ENCODE data around the gene SPATA21. TPM values are rescaled to one million over a fixed set of nuclear protein-coding genes. Genes with fewer than 3 reads are reported as not detected.

The SPATA21 gene
- total RNA-seq, 3 donors from 2014 or later (not counting 1 experiment from before 2014, with no cell fraction given) = 0.35 to 0.55 (median 0.36) TPM

GRCh38 chr1:16474166-16474800 is 37.1 kb upstream of the SPATA21 start:
- Mint-ChIP-seq H3K9me3 (no peaks in the 10 kb centered on the region), H3K36me3 (peaks cover 17% of the 10 kb centered on the region)

GRCh38 chr1:16468558-16468957 is 31.3 kb upstream of the SPATA21 start:
- H3K4me1 ChIP-seq (ENCODE audit: control insufficient read depth, insufficient read depth, low read length) = no peaks in the 10 kb centered on the region
- no peak overlapping the region for H3K4me3 ChIP-seq (ENCODE audit: low read length)
- Mint-ChIP-seq H3K27ac (no peak overlapping the region), H3K27me3 (ENCODE audit: low read depth in 2 of 2) (no peaks in the 10 kb centered on the region), H3K4me1 (peaks cover 0 to 7% of the 10 kb centered on the region in 2 donors), H3K4me3 (no peak overlapping the region), H3K36me3 (peaks cover 12% of the 10 kb centered on the region), H3K9me3 (no peaks in the 10 kb centered on the region)
- H3K27ac ChIP-seq (ENCODE audit: low read length) = no peak overlapping the region
- 85% methylated on average over 3 of the region's 3 CpGs for WGBS (ENCODE audit: insufficient coverage)
- TF ChIP-seq CTCF (IDR thresholded peaks at IDR 0.05) = no peak
- peaks cover 12% of the 10 kb centered on the region for H3K36me3 ChIP-seq (ENCODE audit: control insufficient read depth, insufficient read depth, low read length)
- intact Hi-C loops (cut with micrococcal nuclease) = no loop called here
- no peak for ATAC-seq
- H3K27me3 ChIP-seq (ENCODE audit: control insufficient read depth, insufficient read depth, low read length) = no peaks in the 10 kb centered on the region
- no peaks in the 10 kb centered on the region for H3K9me3 ChIP-seq (ENCODE audit: control insufficient read depth, insufficient read depth, low read length)
- DNase-seq = no peak

More at GRCh38 chr1:16474166-16474800, 37.1 kb upstream of the SPATA21 start:
- no peak for TF ChIP-seq CTCF (IDR thresholded peaks at IDR 0.05)
- no peak overlapping the region for H3K4me3 Mint-ChIP-seq
- Histone ChIP-seq H3K4me3 (ENCODE audit: low read length) (no peak overlapping the region), H3K4me1 (ENCODE audit: control insufficient read depth, insufficient read depth, low read length) (no peaks in the 10 kb centered on the region), H3K9me3 (ENCODE audit: control insufficient read depth, insufficient read depth, low read length) (no peaks in the 10 kb centered on the region), H3K36me3 (ENCODE audit: control insufficient read depth, insufficient read depth, low read length) (peaks cover 38% of the 10 kb centered on the region), H3K27ac (ENCODE audit: low read length) (no peak overlapping the region), H3K27me3 (ENCODE audit: control insufficient read depth, insufficient read depth, low read length) (no peaks in the 10 kb centered on the region)
- WGBS (ENCODE audit: insufficient coverage) = 98% methylated on average over 28 of the region's 28 CpGs
- no peak for DNase-seq
- ATAC-seq = no peak
- H3K27me3 Mint-ChIP-seq (ENCODE audit: low read depth in 2 of 2) = no peaks in the 10 kb centered on the region
- no peak overlapping the region for H3K27ac Mint-ChIP-seq
- peaks cover 0 to 8% of the 10 kb centered on the region in 2 donors for H3K4me1 Mint-ChIP-seq
- intact Hi-C loops (cut with micrococcal nuclease) = no loop called here

- DNase-seq (no peak), ATAC-seq (no peak)
- H3K36me3 Mint-ChIP-seq = no peaks in the 10 kb centered on the region
- no peak overlapping the region for H3K27ac ChIP-seq (ENCODE audit: low read length)
- no peaks in the 10 kb centered on the region for H3K27me3 Mint-ChIP-seq (ENCODE audit: low read depth in 2 of 2)
- no peak overlapping the region for H3K4me3 ChIP-seq (ENCODE audit: low read length)
- WGBS (ENCODE audit: insufficient coverage) = 96% methylated on average over 21 of the region's 21 CpGs
- H3K4me3 Mint-ChIP-seq = no peak overlapping the region
- H3K4me1 ChIP-seq (ENCODE audit: control insufficient read depth, insufficient read depth, low read length) = no peaks in the 10 kb centered on the region
- no peaks in the 10 kb centered on the region for H3K9me3 ChIP-seq (ENCODE audit: control insufficient read depth, insufficient read depth, low read length)
- H3K27me3 ChIP-seq (ENCODE audit: control insufficient read depth, insufficient read depth, low read length) = no peaks in the 10 kb centered on the region
- intact Hi-C loops (cut with micrococcal nuclease) = no loop called here
- no peaks in the 10 kb centered on the region for H3K4me1 Mint-ChIP-seq
- no peak for TF ChIP-seq CTCF (IDR thresholded peaks at IDR 0.05)
- peaks cover 26% of the 10 kb centered on the region for H3K36me3 ChIP-seq (ENCODE audit: control insufficient read depth, insufficient read depth, low read length)
- H3K9me3 Mint-ChIP-seq = no peaks in the 10 kb centered on the region
- H3K27ac Mint-ChIP-seq = no peak overlapping the region
These were observed 27.8 kb upstream of the SPATA21 start for GRCh38 chr1:16464917-16465625.

All from natural killer cell (primary cell).